GM19240 (cell line): ENCODE data around the gene SLC22A7.
"Not testable (repeated sequence)": the region's sequence is repeated elsewhere in the genome, so short reads cannot be mapped to it uniquely, and the experiment has no call there.

Experiments
- DNase-seq: peaks from one replicate; pipeline ENCODE4 v3.0.0; 2011; ENCODE audit warnings: low spot score; ENCODE audit not compliant: insufficient read length

SLC22A7 gene

GRCh38 chr6:43299338-43300293 is 1.6 kb downstream of the SLC22A7 start:
- no peak for DNase-seq

GRCh38 chr6:43301081-43301870 is 3.2 kb downstream of the SLC22A7 start:
- DNase-seq, result no peak

GRCh38 chr6:43302126-43302525 is 4.1 kb downstream of the SLC22A7 start:
- DNase-seq, result no peak

GRCh38 chr6:43303006-43303405 is 4.9 kb downstream of the SLC22A7 start:
- not testable (repeated sequence) for DNase-seq

GRCh38 chr6:43303751-43304331 is 5.8 kb downstream of the SLC22A7 start:
- DNase-seq, result no peak

DNA sequence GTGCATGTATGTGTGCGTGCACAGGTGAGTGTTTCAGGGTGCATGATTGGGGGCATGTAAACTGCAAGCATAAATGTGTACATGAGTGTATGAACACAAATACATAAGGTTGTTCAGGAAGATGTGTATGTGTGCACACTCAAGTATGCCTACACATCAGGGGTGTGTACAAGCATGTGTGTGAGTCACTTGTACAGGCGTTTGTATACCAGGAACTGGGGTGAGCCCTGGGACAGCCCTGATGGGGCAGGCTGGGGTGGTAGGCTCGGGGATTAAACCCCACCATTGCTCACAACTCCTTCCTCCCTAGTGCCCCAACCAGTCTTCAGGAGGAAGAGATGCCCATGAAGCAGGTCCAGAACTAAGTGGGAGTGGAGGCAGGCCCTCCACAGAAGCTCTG is 6.3 kb downstream of the SLC22A7 start:
- no peak for DNase-seq

DNA sequence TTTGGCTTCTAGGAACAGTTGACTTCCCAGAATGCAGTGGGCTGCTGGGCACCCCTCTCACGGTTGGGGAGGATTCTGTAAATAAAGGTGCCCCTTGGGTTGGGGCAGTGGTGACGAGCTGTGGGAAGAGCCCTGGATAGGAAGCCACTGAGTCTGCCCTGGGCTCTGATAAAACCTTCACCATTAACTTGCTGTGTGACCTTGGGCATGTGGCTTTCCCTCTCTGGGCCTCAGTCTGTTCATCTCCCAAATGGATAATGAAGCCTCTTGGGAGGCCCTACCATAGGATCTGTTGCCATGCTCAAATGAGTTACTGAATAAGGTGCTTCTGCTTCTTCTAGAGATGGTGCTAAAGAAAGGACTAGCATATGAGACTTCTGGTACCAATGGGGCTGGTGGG is 6.8 kb downstream of the SLC22A7 start:
- DNase-seq, result no peak

DNA sequence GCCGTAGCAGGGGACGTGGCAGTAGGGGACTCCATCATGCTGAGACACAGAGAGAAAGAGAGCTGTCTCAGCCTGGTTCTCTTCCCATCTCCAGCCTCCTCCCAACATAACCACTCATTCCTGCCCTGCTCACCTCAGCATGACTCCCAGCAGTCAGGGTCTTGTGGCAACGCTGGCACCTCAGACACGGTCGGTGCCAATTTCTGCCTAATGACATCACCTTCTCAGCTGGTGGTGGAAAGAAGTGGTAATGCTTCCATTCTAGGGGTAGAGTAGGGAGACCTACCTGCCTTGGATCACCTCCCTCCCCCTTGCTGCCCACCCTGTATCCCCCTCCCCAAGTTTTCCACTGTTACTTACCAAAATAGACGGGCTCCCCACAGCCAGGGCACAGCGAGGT is 8.0 kb downstream of the SLC22A7 start:
- DNase-seq, result no peak

GRCh38 chr6:43307451-43308100 is 9.5 kb downstream of the SLC22A7 start:
- DNase-seq, result no peak

- DNase-seq, result no peak
Observed at GRCh38 chr6:43308101-43308989, 10.3 kb downstream of the SLC22A7 start, which contains the start of gene CRIP3. Gene CRIP3 (minus strand): TSS chr6:43308826. CDS start chr6:43308792, 34 bp downstream.

DNA sequence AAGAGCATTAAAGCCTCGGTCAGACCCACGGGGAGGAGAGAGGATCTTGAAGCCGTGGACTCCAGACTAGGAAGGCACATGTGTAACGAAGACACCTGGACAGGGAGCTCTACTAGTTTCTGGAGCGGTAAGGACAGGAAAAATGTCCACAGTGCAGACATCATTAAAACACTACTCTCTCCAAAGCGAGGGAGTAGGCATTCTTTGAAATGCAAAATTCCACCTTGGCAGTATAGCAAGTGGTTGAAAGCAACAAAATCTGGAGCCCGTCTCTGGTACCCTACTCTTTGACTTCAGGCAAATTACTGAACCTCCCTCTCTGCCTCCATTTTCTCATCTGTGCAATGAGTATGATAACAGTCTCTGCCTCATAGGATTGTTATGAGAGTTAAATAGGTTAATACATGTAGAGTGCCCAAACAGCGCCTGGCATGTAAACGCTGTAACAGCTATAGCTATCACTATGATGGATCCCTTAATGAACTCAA is 11.0 kb downstream of the SLC22A7 start:
- DNase-seq, result no peak

GRCh38 chr6:43310134-43310533 is 12.1 kb downstream of the SLC22A7 start:
- DNase-seq, result no peak

- no peak for DNase-seq
Observed at GRCh38 chr6:43310624-43311023, 12.6 kb downstream of the SLC22A7 start.

DNA sequence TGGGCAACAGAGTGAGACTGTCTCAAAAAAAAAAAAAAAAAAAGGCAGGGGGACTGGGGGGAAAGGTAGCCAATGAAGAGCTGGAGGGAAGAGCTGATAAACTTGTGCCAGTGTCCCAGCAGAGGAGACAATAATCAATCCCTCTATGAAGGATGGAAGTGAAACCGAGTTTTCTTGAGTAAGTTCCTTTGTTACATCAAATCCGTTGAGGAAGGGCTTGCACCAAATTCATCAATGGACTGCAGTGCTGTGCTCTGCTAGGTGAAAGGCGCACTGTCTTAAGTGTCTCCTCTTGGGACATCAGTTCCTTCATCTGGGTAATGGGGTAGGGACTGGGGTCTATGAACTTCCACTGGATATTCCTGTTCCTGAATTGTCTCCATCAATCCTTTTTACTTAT is 13.6 kb downstream of the SLC22A7 start:
- DNase-seq, result no peak

- DNase-seq, result no peak
Observed at GRCh38 chr6:43313813-43314212, 15.8 kb downstream of the SLC22A7 start.

DNA sequence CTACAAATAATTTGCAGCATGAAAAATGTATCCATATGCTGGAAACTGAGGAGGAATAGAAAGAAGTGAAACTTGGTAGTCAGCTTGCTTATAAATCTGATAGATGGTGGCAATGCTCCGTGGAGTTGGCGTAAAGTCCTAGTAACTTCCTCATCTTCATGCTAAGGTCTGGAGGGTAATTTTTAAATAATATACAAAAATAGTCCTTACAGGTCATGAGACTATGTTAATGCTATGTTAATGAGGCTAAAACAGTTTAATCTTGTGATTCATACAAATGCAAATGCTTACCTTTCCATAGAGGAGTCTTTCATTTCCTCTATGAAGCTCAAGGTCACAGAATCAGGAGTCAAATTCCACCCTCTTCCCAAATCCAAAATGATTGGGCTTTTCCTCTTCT is 20.0 kb downstream of the SLC22A7 start:
- no peak for DNase-seq

- no peak for DNase-seq
Observed at GRCh38 chr6:43325876-43326275, 27.8 kb downstream of the SLC22A7 start.

GRCh38 chr6:43328528-43328927 is 30.5 kb downstream of the SLC22A7 start:
- DNase-seq, result no peak

DNA sequence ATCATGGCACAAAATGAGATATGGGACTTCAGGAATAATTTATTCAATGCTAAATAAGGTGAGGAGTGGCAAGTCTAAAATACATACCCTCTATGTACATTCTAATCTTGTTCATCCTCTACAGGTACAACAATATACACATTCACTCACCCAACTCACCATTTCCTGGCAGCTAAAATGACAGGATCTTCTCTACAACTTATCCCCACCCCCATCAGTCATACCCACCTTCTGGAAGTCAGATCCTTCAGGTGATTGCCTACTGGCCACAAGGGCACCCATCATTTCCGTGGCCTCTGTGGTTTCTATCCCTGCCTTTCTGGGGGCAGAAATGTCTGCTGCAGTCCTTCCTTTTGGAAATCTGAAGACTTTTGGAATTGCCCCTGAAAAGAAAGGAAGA is 33.4 kb downstream of the SLC22A7 start:
- no peak for DNase-seq

- no peak for DNase-seq
Observed at GRCh38 chr6:43331891-43332290, 33.8 kb downstream of the SLC22A7 start.
